Measurements from ENCODE around the gene CABYR. TPM values are rescaled to one million over a fixed set of nuclear protein-coding genes. Genes with fewer than 3 reads are reported as not detected.

CABYR gene
- 1 to 10 TPM in 3 of 4 donors, under 1 TPM in 1; 0.76 to 3.6 (median 1.2) TPM for total RNA-seq

GRCh38 chr18:24138789-24139616 lies at the start of gene CABYR:
CABYR (plus strand) TSS chr18:24139062; CDS start chr18:24143115, 4,053 bp downstream.
- 3% methylated on average over 45 of the region's 63 CpGs for WGBS
- peak in 1 of 2 donors; percentile 84 for DNase-seq (ENCODE audit: low spot score in 2 of 2)
- no peak for TF ChIP-seq POLR2A (IDR thresholded peaks at IDR 0.05)
- TF ChIP-seq EP300 (IDR thresholded peaks at IDR 0.05) = no peak
- no peak for TF ChIP-seq CTCF (IDR thresholded peaks at IDR 0.05)
- TF ChIP-seq POLR2AphosphoS5 (IDR thresholded peaks at IDR 0.05) = no peak
- Histone ChIP-seq H3K9me3 (no peaks in the 10 kb centered on the region), H3K4me1 (peaks cover 22% of the 10 kb centered on the region), H3K4me3 (peak within 1 kb of the TSS; percentile 68), H3K36me3 (no peaks in the 10 kb centered on the region), H3K27ac (no peak within 1 kb of the TSS), H3K27me3 (no peaks in the 10 kb centered on the region)

- H3K9me3 ChIP-seq = no peaks in the 10 kb centered on the region
- peaks cover 28% of the 10 kb centered on the region for H3K36me3 ChIP-seq
- H3K27ac ChIP-seq = no peak overlapping the region
- 50% methylated on average over 4 of the region's 4 CpGs for WGBS
- DNase-seq (ENCODE audit: low spot score in 2 of 2) = no peak
- no peak for TF ChIP-seq POLR2A (IDR thresholded peaks at IDR 0.05)
- no peak for TF ChIP-seq EP300 (IDR thresholded peaks at IDR 0.05)
- TF ChIP-seq CTCF (IDR thresholded peaks at IDR 0.05) = no peak
- no peak for TF ChIP-seq POLR2AphosphoS5 (IDR thresholded peaks at IDR 0.05)
- no peaks in the 10 kb centered on the region for H3K27me3 ChIP-seq
- H3K4me1 ChIP-seq = no peaks in the 10 kb centered on the region
- H3K4me3 ChIP-seq = no peak overlapping the region
These were observed 49.8 kb upstream of the CABYR start for GRCh38 chr18:24089076-24089475.

GRCh38 chr18:24089515-24090337 lies 49.1 kb upstream of the CABYR start:
- no peaks in the 10 kb centered on the region for H3K27me3 ChIP-seq
- no peak overlapping the region for H3K27ac ChIP-seq
- H3K4me3 ChIP-seq = no peak overlapping the region
- no peak for DNase-seq (ENCODE audit: low spot score in 2 of 2)
- H3K36me3 ChIP-seq = peaks cover 24% of the 10 kb centered on the region
- WGBS = 81% methylated on average over 4 of the region's 4 CpGs
- no peaks in the 10 kb centered on the region for H3K9me3 ChIP-seq
- TF ChIP-seq CTCF (IDR thresholded peaks at IDR 0.05) (no peak), POLR2A (IDR thresholded peaks at IDR 0.05) (no peak)
- H3K4me1 ChIP-seq = no peaks in the 10 kb centered on the region

- Histone ChIP-seq H3K36me3 (peaks cover 18% of the 10 kb centered on the region), H3K27me3 (no peaks in the 10 kb centered on the region), H3K4me3 (no peak overlapping the region), H3K27ac (no peak overlapping the region), H3K4me1 (no peaks in the 10 kb centered on the region), H3K9me3 (no peaks in the 10 kb centered on the region)
- WGBS = 98% methylated on average over 13 of the region's 13 CpGs
- TF ChIP-seq EP300 (IDR thresholded peaks at IDR 0.05) = no peak
- TF ChIP-seq CTCF (IDR thresholded peaks at IDR 0.05) = no peak
- no peak for TF ChIP-seq POLR2AphosphoS5 (IDR thresholded peaks at IDR 0.05)
- no peak for TF ChIP-seq POLR2A (IDR thresholded peaks at IDR 0.05)
- no peak for DNase-seq (ENCODE audit: low spot score in 2 of 2)
These were observed 48.0 kb upstream of the CABYR start for GRCh38 chr18:24090876-24091275.

- no peak for DNase-seq (ENCODE audit: low spot score in 2 of 2)
- no peaks in the 10 kb centered on the region for H3K9me3 ChIP-seq
- no peaks in the 10 kb centered on the region for H3K27me3 ChIP-seq
- no peak for TF ChIP-seq EP300 (IDR thresholded peaks at IDR 0.05)
- TF ChIP-seq CTCF (IDR thresholded peaks at IDR 0.05) = no peak
- no peak for TF ChIP-seq POLR2AphosphoS5 (IDR thresholded peaks at IDR 0.05)
- TF ChIP-seq POLR2A (IDR thresholded peaks at IDR 0.05) = no peak
- no peak overlapping the region for H3K4me3 ChIP-seq
- peaks cover 18% of the 10 kb centered on the region for H3K36me3 ChIP-seq
- H3K4me1 ChIP-seq = no peaks in the 10 kb centered on the region
- no peak overlapping the region for H3K27ac ChIP-seq
These were observed 44.3 kb upstream of the CABYR start for GRCh38 chr18:24094561-24094960.
